Body of pancreas (tissue), 4 donors: ENCODE results near the gene IFNB1. TPM values are rescaled to one million over a fixed set of nuclear protein-coding genes. Genes with fewer than 3 reads are reported as not detected.

ENCODE experiments used
- ATAC-seq: fragments of 150-250 bp; one replicate; pipeline ENCODE4 v1.9.1; 2016
- DNase-seq, 4 donors: peaks; one replicate each; pipeline ENCODE4 v3.0.0-alpha.2; 2019
- H3K27ac ChIP-seq, 4 donors: fragments of 200-600 bp; sonication (generic); 1 replicate in 3 of 4; 2 replicates in 1 of 4; pipeline versions ENCODE4 v1.5.1 to v1.6.1; 2016 to 2019; ENCODE audit warnings: mild to moderate bottlenecking in 1 of 4, mixed read lengths in 1 of 4, moderate library complexity in 1 of 4
- H3K27me3 ChIP-seq, 2 donors: fragments of 200-600 bp; sonication (generic); one replicate each; pipeline ENCODE4 v1.6.0; 2016; ENCODE audit warnings: mild to moderate bottlenecking in 1 of 2
- H3K36me3 ChIP-seq, 2 donors: fragments of 200-600 bp; sonication (generic); replicated peaks in 1 of 2; 2 replicates each; pipeline ENCODE4 v1.5.1; 2016; ENCODE audit warnings: low read depth in 2 of 2; ENCODE audit not compliant: insufficient read depth in 1 of 2
- H3K4me1 ChIP-seq: fragments of 200-600 bp; sonication (generic); one replicate; pipeline ENCODE4 v1.6.0; 2016
- H3K4me3 ChIP-seq, 2 donors: fragments of 200-600 bp; sonication (generic); 1 replicate in 1 of 2; 2 replicates in 1 of 2; pipeline ENCODE4 v1.5.1; 2016 to 2019
- H3K9me3 ChIP-seq, 3 donors: fragments of 200-600 bp; sonication (generic); 1 replicate in 2 of 3; 2 replicates in 1 of 3; pipeline ENCODE4 v1.5.1; 2016
- POLR2A ChIP-seq, 3 donors: fragments of 450-650 bp; IDR thresholded peaks; one replicate each; pipeline ENCODE4 v1.6.1; 2016; ENCODE audit warnings: antibody characterized with exemption in 3 of 3, mild to moderate bottlenecking in 2 of 3
- WGBS, 2 donors: methylation state at CpG; one replicate each; pipeline ENCODE4 v1.1.5; 2017; 5-methylcytosine and 5-hydroxymethylcytosine counted together
- intact Hi-C: fragments of 100-400 bp; cut with DNase I; formaldehyde crosslinking; loops from one replicate; pipeline ENCODE4 v1.15.1; 2023
- small RNA-seq: library from RNA; depleted of rRNA; stranded (forward); fragments of <200 nt; gene quantifications from one replicate; pipeline ENCODE3, GENCODE V24; 2016
- total RNA-seq, 2 donors: library from RNA; depleted of rRNA; stranded (reverse); fragments of >200 nt; gene quantifications; one replicate each; pipeline ENCODE4 v1.1.0, GENCODE V29; 2016
- TF ChIP-seq, protein P1 (sequence below), 7 experiments: fragments of 450-650 bp in 4 of 7; fragments of 200-600 bp in 3 of 7; sonication (generic) in 3 of 7; IDR thresholded peaks; one replicate each; pipeline ENCODE4 v1.5.1; 2016 to 2019; ENCODE audit warnings: antibody characterized with exemption in 7 of 7

The IFNB1 gene
- total RNA-seq, 2 donors from 2014 or later: not detected

DNA sequence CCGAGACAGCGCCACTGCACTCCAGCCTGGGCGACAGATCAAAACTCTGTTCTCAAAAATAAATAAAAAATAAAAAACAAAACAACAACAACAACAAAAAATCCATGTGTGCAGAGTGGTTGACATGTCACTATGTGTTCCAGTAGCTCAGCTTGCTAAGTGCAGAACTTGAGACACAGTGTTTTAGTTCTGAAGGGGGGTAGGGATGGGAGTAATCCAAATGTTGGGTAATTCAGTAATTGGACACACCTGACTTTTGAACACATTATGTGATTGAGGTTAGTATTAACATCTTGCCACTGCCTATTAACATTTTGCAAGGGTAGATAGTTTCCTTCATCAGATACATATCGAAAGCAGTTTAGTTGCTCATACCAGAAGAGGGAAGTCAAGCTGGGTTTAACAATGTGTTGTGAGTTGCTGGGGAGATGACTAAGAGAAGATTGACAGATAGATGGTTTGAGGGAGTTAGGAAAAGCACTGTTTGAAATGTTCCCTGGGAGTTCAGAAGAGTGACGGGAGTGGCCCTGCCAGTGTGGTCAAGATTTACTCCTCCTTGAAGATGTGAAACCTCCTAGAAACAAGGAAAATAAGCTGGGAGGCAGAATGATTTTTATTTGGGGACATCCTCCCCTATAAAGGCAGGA lies 47.2 kb downstream of the IFNB1 start:
- Histone ChIP-seq H3K27ac (peak overlapping the region in 1 of 4 donors; percentile 49), H3K4me1 (peaks cover 10% of the 10 kb centered on the region), H3K36me3 (no peaks in the 10 kb centered on the region), H3K27me3 (no peaks in the 10 kb centered on the region), H3K4me3 (no peak overlapping the region), H3K9me3 (no peaks in the 10 kb centered on the region)
- DNase-seq: no peak
- no peak for ATAC-seq
- WGBS, 2 donors: 71 to 81% methylated on average over 5 of the region's 5 CpGs
- TF ChIP-seq, protein P1, sequence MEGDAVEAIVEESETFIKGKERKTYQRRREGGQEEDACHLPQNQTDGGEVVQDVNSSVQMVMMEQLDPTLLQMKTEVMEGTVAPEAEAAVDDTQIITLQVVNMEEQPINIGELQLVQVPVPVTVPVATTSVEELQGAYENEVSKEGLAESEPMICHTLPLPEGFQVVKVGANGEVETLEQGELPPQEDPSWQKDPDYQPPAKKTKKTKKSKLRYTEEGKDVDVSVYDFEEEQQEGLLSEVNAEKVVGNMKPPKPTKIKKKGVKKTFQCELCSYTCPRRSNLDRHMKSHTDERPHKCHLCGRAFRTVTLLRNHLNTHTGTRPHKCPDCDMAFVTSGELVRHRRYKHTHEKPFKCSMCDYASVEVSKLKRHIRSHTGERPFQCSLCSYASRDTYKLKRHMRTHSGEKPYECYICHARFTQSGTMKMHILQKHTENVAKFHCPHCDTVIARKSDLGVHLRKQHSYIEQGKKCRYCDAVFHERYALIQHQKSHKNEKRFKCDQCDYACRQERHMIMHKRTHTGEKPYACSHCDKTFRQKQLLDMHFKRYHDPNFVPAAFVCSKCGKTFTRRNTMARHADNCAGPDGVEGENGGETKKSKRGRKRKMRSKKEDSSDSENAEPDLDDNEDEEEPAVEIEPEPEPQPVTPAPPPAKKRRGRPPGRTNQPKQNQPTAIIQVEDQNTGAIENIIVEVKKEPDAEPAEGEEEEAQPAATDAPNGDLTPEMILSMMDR (IDR thresholded peaks at IDR 0.05): no peak
- intact Hi-C loops: no loop called here

DNA sequence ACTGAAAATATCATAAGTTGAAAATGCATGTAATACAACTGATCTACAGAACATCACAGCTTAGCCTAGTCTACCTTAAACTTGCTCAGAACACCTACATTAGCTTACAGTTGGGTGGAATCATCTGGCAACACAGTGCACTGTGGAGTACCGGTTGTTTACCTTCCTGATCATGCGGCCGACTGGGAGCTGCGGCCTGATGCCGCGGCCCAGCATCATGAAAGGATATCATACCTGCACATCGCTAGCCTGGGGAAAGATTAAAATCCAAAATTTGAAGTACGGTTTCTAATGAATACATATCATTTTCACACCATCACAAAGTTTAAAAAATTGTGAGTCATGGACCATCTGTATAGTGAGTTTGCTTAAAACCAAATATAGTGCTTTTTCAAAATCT lies 48.1 kb downstream of the IFNB1 start:
- H3K27ac ChIP-seq: no peak overlapping the region

DNA sequence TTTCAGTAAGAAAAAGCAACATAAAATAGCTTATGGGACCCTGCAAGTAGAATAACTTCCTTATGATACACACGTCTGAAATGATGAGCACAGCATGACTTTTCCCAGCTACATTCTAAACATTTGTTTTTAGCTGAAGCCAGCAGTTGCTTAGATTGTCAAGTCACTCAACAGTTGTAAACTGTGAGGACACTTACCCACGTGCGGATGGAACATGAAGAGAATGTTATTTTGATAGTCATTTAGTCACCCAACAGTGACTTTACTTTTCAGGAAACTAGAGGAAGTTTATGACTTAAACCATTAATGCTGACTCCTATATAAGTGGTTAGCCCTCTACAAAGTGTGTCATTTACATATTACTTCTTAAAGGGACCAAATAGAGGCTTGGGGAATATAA lies 49.3 kb downstream of the IFNB1 start:
- H3K27me3 ChIP-seq: no peaks in the 10 kb centered on the region
- peaks cover 10% of the 10 kb centered on the region for H3K4me1 ChIP-seq
- intact Hi-C loops: no loop called here
- ATAC-seq (no peak), DNase-seq (no peak)
- no peaks in the 10 kb centered on the region for H3K9me3 ChIP-seq
- H3K4me3 ChIP-seq: no peak overlapping the region
- no peak overlapping the region for H3K27ac ChIP-seq
- WGBS, 2 donors: 37 to 50% methylated on average over 3 of the region's 3 CpGs
- H3K36me3 ChIP-seq: no peaks in the 10 kb centered on the region
- TF ChIP-seq, protein P1 (IDR thresholded peaks at IDR 0.05): no peak

More for the DNA sequence above, 48.1 kb downstream of the IFNB1 start:
- Histone ChIP-seq H3K36me3 (no peaks in the 10 kb centered on the region), H3K27me3 (no peaks in the 10 kb centered on the region), H3K4me3 (no peak overlapping the region), H3K4me1 (peaks cover 10% of the 10 kb centered on the region), H3K9me3 (no peaks in the 10 kb centered on the region)
- DNase-seq: no peak
- intact Hi-C loops: no loop called here
- no peak for TF ChIP-seq POLR2A (IDR thresholded peaks at IDR 0.05)
- TF ChIP-seq, protein P1 (IDR thresholded peaks at IDR 0.05): no peak
- no peak for ATAC-seq
- 50 to 57% methylated on average over 8 of the region's 8 CpGs for WGBS, 2 donors

DNA sequence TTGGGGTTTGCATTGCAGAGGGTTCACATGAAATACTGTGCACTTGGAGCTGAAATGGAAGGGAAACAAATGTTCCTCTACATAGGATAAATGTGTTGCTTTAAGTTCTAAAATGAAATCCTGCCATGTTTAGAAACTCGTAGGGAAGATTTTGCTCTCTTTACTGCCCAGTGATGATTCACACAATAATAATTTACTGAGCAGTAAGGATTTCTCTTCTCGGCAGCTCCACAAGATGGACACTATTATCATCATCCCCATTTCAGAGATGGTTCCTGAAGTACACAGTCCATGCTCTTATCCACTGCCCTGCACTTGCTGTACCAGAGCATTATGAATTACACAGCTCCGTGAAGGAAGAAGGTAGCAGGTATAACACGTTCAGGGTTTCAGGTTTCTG lies 50.4 kb downstream of the IFNB1 start:
- ATAC-seq: no peak
- TF ChIP-seq, protein P1 (IDR thresholded peaks at IDR 0.05): no peak
- TF ChIP-seq POLR2A (IDR thresholded peaks at IDR 0.05): no peak
- no peak overlapping the region for H3K4me3 ChIP-seq
- H3K36me3 ChIP-seq: no peaks in the 10 kb centered on the region
- H3K27ac ChIP-seq: no peak overlapping the region
- intact Hi-C loops: no loop called here
- 59 to 80% methylated on average over 4 of the region's 4 CpGs for WGBS, 2 donors
- no peak for DNase-seq
- H3K4me1 ChIP-seq: peaks cover 10% of the 10 kb centered on the region
- H3K9me3 ChIP-seq: no peaks in the 10 kb centered on the region
- H3K27me3 ChIP-seq: no peaks in the 10 kb centered on the region

Small RNAs within 50 kb of the gene (small RNA-seq; reads per million reads assigned to genes)
- not detected for gene IFNWP4

Other genes starting within 250 kb of the IFNB1 start
- gene HACD4, start 46.3 kb downstream of the IFNB1 start, total RNA-seq: 1 to 10 TPM in 1 of 2 donors, under 1 TPM in 1; 0.99 to 1.8 TPM
- not detected for gene IFNW1, start 63.9 kb upstream of the IFNB1 start, total RNA-seq
- not detected for gene IFNA21, start 88.7 kb upstream of the IFNB1 start, total RNA-seq
- gene IFNA4, start 109.6 kb upstream of the IFNB1 start, total RNA-seq: not detected
- gene IFNA7, start 124.3 kb upstream of the IFNB1 start, total RNA-seq: not detected
- gene IFNA10, start 129.2 kb upstream of the IFNB1 start, total RNA-seq: not detected
- not detected for gene IFNA16, start 139.4 kb upstream of the IFNB1 start, total RNA-seq
- not detected for gene IFNA17, start 150.3 kb upstream of the IFNB1 start, total RNA-seq
- gene IFNA14, start 162.1 kb upstream of the IFNB1 start, total RNA-seq: not detected
- not detected for gene IFNA5, start 227.4 kb upstream of the IFNB1 start, total RNA-seq